ENCODE data around the gene LHX8. TPM values are rescaled to one million over a fixed set of nuclear protein-coding genes. Genes with fewer than 3 reads are reported as not detected.
"Not testable (repeated sequence)": the region's sequence is repeated elsewhere in the genome, so short reads cannot be mapped to it uniquely, and the experiment has no call there.

The LHX8 gene
- polyA plus RNA-seq (ENCODE audit: insufficient read length) = not detected

GRCh38 chr1:75133750-75134646 lies at the start of gene LHX8:
LHX8 (plus strand) TSS chr1:75134388; CDS start chr1:75136615, 2,227 bp downstream.
- DNase-seq = no peak

GRCh38 chr1:75085931-75086330 lies 48.3 kb upstream of the LHX8 start:
- DNase-seq = no peak

GRCh38 chr1:75087278-75087677 lies 46.9 kb upstream of the LHX8 start:
- DNase-seq = no peak

- DNase-seq = no peak
Observed at GRCh38 chr1:75092141-75092540, 42.0 kb upstream of the LHX8 start.

GRCh38 chr1:75097654-75098053 lies 36.5 kb upstream of the LHX8 start:
- DNase-seq = peak; percentile 45

- DNase-seq = peak; percentile 5
Observed at GRCh38 chr1:75099581-75099980, 34.6 kb upstream of the LHX8 start.

- DNase-seq = no peak
Observed at GRCh38 chr1:75100481-75101092, 33.6 kb upstream of the LHX8 start.

GRCh38 chr1:75112362-75112951 lies 21.7 kb upstream of the LHX8 start:
- DNase-seq = not testable (repeated sequence)

- DNase-seq = no peak
Observed at GRCh38 chr1:75115654-75116053, 18.5 kb upstream of the LHX8 start.

GRCh38 chr1:75123756-75124155 lies 10.4 kb upstream of the LHX8 start:
- no peak for DNase-seq

GRCh38 chr1:75124510-75124909 lies 9.7 kb upstream of the LHX8 start:
- DNase-seq = no peak

- no peak for DNase-seq
Observed at GRCh38 chr1:75125161-75125726, 8.9 kb upstream of the LHX8 start.

GRCh38 chr1:75126611-75127101 lies 7.5 kb upstream of the LHX8 start:
- DNase-seq = no peak

GRCh38 chr1:75127916-75128717 lies 6.1 kb upstream of the LHX8 start:
- no peak for DNase-seq

GRCh38 chr1:75129660-75129982 lies 4.6 kb upstream of the LHX8 start:
- DNase-seq = no peak

- no peak for DNase-seq
Observed at GRCh38 chr1:75129983-75130789, 4.0 kb upstream of the LHX8 start.

- DNase-seq = no peak
Observed at GRCh38 chr1:75130865-75131564, 3.2 kb upstream of the LHX8 start.

- DNase-seq = no peak
Observed at GRCh38 chr1:75131565-75132241, 2.5 kb upstream of the LHX8 start.

GRCh38 chr1:75132242-75132811 lies 1.9 kb upstream of the LHX8 start:
- no peak for DNase-seq

All from hindlimb muscle (tissue), 1 donor.